WTC11 (cell line): ENCODE measurements around the gene KDM6B.

Experiments
- CTCF ChIP-seq: fragments of 200-600 bp; IDR thresholded peaks from 2 replicates; pipeline ENCODE4 v1.8.0; 2022; ENCODE audit warnings: antibody characterized with exemption
- IRF1 ChIP-seq: sonication (generic); formaldehyde crosslinking; IDR thresholded peaks from 2 replicates; pipeline ENCODE4 v1.8.0; 2023; ENCODE audit warnings: missing genetic modification reagents
- MLX ChIP-seq: sonication (generic); formaldehyde crosslinking; IDR thresholded peaks from 2 replicates; pipeline ENCODE4 v1.8.1; 2023; ENCODE audit warnings: mild to moderate bottlenecking, missing genetic modification reagents, moderate library complexity
- NFE2L1 ChIP-seq: sonication (generic); formaldehyde crosslinking; IDR thresholded peaks from 2 replicates; pipeline ENCODE4 v1.8.1; 2023; ENCODE audit warnings: missing genetic modification reagents
- NFYB ChIP-seq: sonication (generic); formaldehyde crosslinking; conservative IDR thresholded peaks from 2 replicates; pipeline ENCODE4 v1.8.0; 2022; ENCODE audit warnings: low read depth, missing genetic modification reagents
- NR1H2 ChIP-seq: sonication (generic); formaldehyde crosslinking; IDR thresholded peaks from 2 replicates; pipeline ENCODE4 v1.9.0; 2021; ENCODE audit warnings: mild to moderate bottlenecking, moderate library complexity, missing genetic modification reagents
- STAT6 ChIP-seq: sonication (generic); formaldehyde crosslinking; conservative IDR thresholded peaks from 2 replicates; pipeline ENCODE4 v1.8.1; 2023; ENCODE audit warnings: mild to moderate bottlenecking, low read depth, missing genetic modification reagents, moderate library complexity
- TCF7 ChIP-seq: sonication (generic); formaldehyde crosslinking; IDR thresholded peaks from 2 replicates; pipeline ENCODE4 v1.8.0; 2022; ENCODE audit warnings: mild to moderate bottlenecking, low read depth, missing genetic modification reagents, moderate library complexity
- USF2 ChIP-seq: sonication (generic); formaldehyde crosslinking; IDR thresholded peaks from 2 replicates; pipeline ENCODE4 v1.8.1; 2023; ENCODE audit warnings: mild to moderate bottlenecking, missing genetic modification reagents, moderate library complexity
- ZNF219 ChIP-seq: sonication (generic); formaldehyde crosslinking; IDR thresholded peaks from 2 replicates; pipeline ENCODE4 v1.8.0; 2023; ENCODE audit warnings: missing genetic modification reagents, mild to moderate bottlenecking, borderline replicate concordance
- ZNF317 ChIP-seq: sonication (generic); formaldehyde crosslinking; IDR thresholded peaks from 2 replicates; pipeline ENCODE4 v1.8.1; 2023; ENCODE audit warnings: low read depth, mild to moderate bottlenecking, moderate library complexity, missing genetic modification reagents, borderline replicate concordance
- ZSCAN18 ChIP-seq: fragments of 250-450 bp; sonication (Bioruptor Pico); IDR thresholded peaks from 2 replicates; pipeline ENCODE4 v2.1.2; 2022; ENCODE audit warnings: mild to moderate bottlenecking, moderate library complexity

- TF ChIP-seq MLX (CRISPR knock-in tag) (no peak), CTCF (no peak), USF2 (CRISPR knock-in tag) (no peak), NFYB (CRISPR knock-in tag) (no peak), IRF1 (CRISPR knock-in tag) (no peak), ZNF317 (no peak), NR1H2 (no peak), ZSCAN18 (no peak), ZNF219 (no peak), STAT6 (CRISPR knock-in tag) (no peak), TCF7 (no peak), NFE2L1 (no peak)
Measured at GRCh38 chr17:7792611-7793010, 41.4 kb upstream of the KDM6B start.
